ENCODE measurements around the gene CYP4F12.
A peak's percentile ranks its signal among the peaks of the same experiment; 100 is the strongest.
"Not testable (repeated sequence)": the region's sequence is repeated elsewhere in the genome, so short reads cannot be mapped to it uniquely, and the experiment has no call there.

CYP4F12 gene

GRCh38 chr19:15643387-15643786 lies 29.5 kb upstream of the CYP4F12 start:
- peaks cover 99% of the 10 kb centered on the region in 2 experiments for H3K4me1 ChIP-seq (ENCODE audit: control insufficient read depth in 1 of 2, insufficient read depth in 1 of 2, low read depth in 1 of 2, low read length in 1 of 2)
- H3K9me3 ChIP-seq: no peaks in the 10 kb centered on the region
- peaks cover 50% of the 10 kb centered on the region for H3K36me3 ChIP-seq
- no peak for TF ChIP-seq CTCF (IDR thresholded peaks at IDR 0.05)
- peak overlapping the region in 1 of 2 experiments; percentile 74 for H3K4me3 ChIP-seq (ENCODE audit: low read depth in 1 of 2, low read length in 1 of 2)
- H3K27ac ChIP-seq: peak overlapping the region; percentile 100
- H3K27me3 ChIP-seq: no peaks in the 10 kb centered on the region

- H3K9me3 ChIP-seq: no peaks in the 10 kb centered on the region
- H3K4me1 ChIP-seq (ENCODE audit: control insufficient read depth in 1 of 2, insufficient read depth in 1 of 2, low read depth in 1 of 2, low read length in 1 of 2): peaks cover 97 to 100% of the 10 kb centered on the region in 2 experiments
- peak overlapping the region; percentile 100 for H3K27ac ChIP-seq
- peaks cover 58% of the 10 kb centered on the region for H3K36me3 ChIP-seq
- no peak for TF ChIP-seq CTCF (IDR thresholded peaks at IDR 0.05)
- H3K4me3 ChIP-seq (ENCODE audit: low read depth in 1 of 2, low read length in 1 of 2): peak overlapping the region; percentile 24 to 74
- H3K27me3 ChIP-seq: no peaks in the 10 kb centered on the region
Observed at GRCh38 chr19:15644066-15644741, 28.7 kb upstream of the CYP4F12 start.

GRCh38 chr19:15644816-15645215 lies 28.1 kb upstream of the CYP4F12 start:
- TF ChIP-seq CTCF (IDR thresholded peaks at IDR 0.05): no peak
- peaks cover 64% of the 10 kb centered on the region for H3K36me3 ChIP-seq
- H3K27ac ChIP-seq: peak overlapping the region; percentile 100
- no peaks in the 10 kb centered on the region for H3K27me3 ChIP-seq
- H3K4me1 ChIP-seq (ENCODE audit: control insufficient read depth in 1 of 2, insufficient read depth in 1 of 2, low read depth in 1 of 2, low read length in 1 of 2): peaks cover 97 to 100% of the 10 kb centered on the region in 2 experiments
- H3K9me3 ChIP-seq: no peaks in the 10 kb centered on the region
- H3K4me3 ChIP-seq (ENCODE audit: low read depth in 1 of 2, low read length in 1 of 2): peak overlapping the region in 1 of 2 experiments; percentile 74

- Histone ChIP-seq H3K27me3 (no peaks in the 10 kb centered on the region), H3K36me3 (peaks cover 95% of the 10 kb centered on the region), H3K27ac (peak overlapping the region; percentile 100), H3K4me3 (ENCODE audit: low read depth in 1 of 2, low read length in 1 of 2) (peak overlapping the region in 1 of 2 experiments; percentile 38), H3K9me3 (no peaks in the 10 kb centered on the region), H3K4me1 (ENCODE audit: control insufficient read depth in 1 of 2, insufficient read depth in 1 of 2, low read depth in 1 of 2, low read length in 1 of 2) (peaks cover 62 to 92% of the 10 kb centered on the region in 2 experiments)
- no peak for TF ChIP-seq CTCF (IDR thresholded peaks at IDR 0.05)
Observed at GRCh38 chr19:15649526-15649925, 23.4 kb upstream of the CYP4F12 start.

- not testable (repeated sequence) for H3K9me3 ChIP-seq, H3K27me3 ChIP-seq
- Histone ChIP-seq H3K36me3 (peaks cover 96% of the 10 kb centered on the region), H3K27ac (peak overlapping the region; percentile 100), H3K4me3 (ENCODE audit: low read depth in 1 of 2, low read length in 1 of 2) (peak overlapping the region in 1 of 2 experiments; percentile 38), H3K4me1 (ENCODE audit: control insufficient read depth in 1 of 2, insufficient read depth in 1 of 2, low read depth in 1 of 2, low read length in 1 of 2) (peaks cover 61 to 92% of the 10 kb centered on the region in 2 experiments)
Observed at GRCh38 chr19:15650123-15650522, 22.8 kb upstream of the CYP4F12 start.

GRCh38 chr19:15651791-15652190 lies 21.1 kb upstream of the CYP4F12 start:
- H3K9me3 ChIP-seq: no peaks in the 10 kb centered on the region
- H3K36me3 ChIP-seq: peaks cover 95% of the 10 kb centered on the region
- TF ChIP-seq CTCF (IDR thresholded peaks at IDR 0.05): no peak
- H3K27me3 ChIP-seq: no peaks in the 10 kb centered on the region
- peaks cover 54 to 86% of the 10 kb centered on the region in 2 experiments for H3K4me1 ChIP-seq (ENCODE audit: control insufficient read depth in 1 of 2, insufficient read depth in 1 of 2, low read depth in 1 of 2, low read length in 1 of 2)
- no peak overlapping the region for H3K4me3 ChIP-seq (ENCODE audit: low read depth in 1 of 2, low read length in 1 of 2)
- H3K27ac ChIP-seq: peak overlapping the region; percentile 71

Data from neutrophil (primary cell).